Peyer's patch (tissue), 4 donors: ENCODE data around the gene SPATA2.

ENCODE experiments used
- CTCF ChIP-seq, 6 experiments: fragments of 450-650 bp in 4 of 6; fragments of 200-600 bp in 2 of 6; sonication (generic) in 1 of 6; IDR thresholded peaks; one replicate each; pipeline ENCODE4 v1.5.1; 2017 to 2019; ENCODE audit warnings: antibody characterized with exemption in 6 of 6, mild to moderate bottlenecking in 3 of 6, moderate library complexity in 1 of 6
- POLR2A ChIP-seq, 2 donors: fragments of 450-650 bp; IDR thresholded peaks; one replicate each; pipeline ENCODE4 v1.5.1; 2017; ENCODE audit warnings: antibody characterized with exemption in 2 of 2, mild to moderate bottlenecking in 2 of 2, moderate library complexity in 2 of 2

GRCh38 chr20:49915118-49915379, 280 bp downstream of the SPATA2 start:
- TF ChIP-seq CTCF (IDR thresholded peaks at IDR 0.05) (no peak), POLR2A (IDR thresholded peaks at IDR 0.05) (no peak)
